ENCODE results near the gene CD36. TPM values are rescaled to one million over a fixed set of nuclear protein-coding genes. Genes with fewer than 3 reads are reported as not detected.

CD36 gene
- total RNA-seq, 1 experiment from 2014 or later: 0.46 TPM

- ATAC-seq (peak; percentile 93), DNase-seq (ENCODE audit: low read depth, low spot score) (no peak)
- BruUV-seq (replicated peaks): no TSS peak
- Histone ChIP-seq H3K27me3 (ENCODE audit: control insufficient read depth, insufficient read depth, low read length) (no peaks in the 10 kb centered on the region), H3K36me3 (ENCODE audit: control insufficient read depth, insufficient read depth, low read length) (no peaks in the 10 kb centered on the region), H3K9me3 (ENCODE audit: control insufficient read depth, insufficient read depth, low read depth, low read length) (no peaks in the 10 kb centered on the region), H3K4me3 (ENCODE audit: low read depth in 2 of 2, low read length in 2 of 2) (no peak overlapping the region), H3K4me1 (ENCODE audit: control insufficient read depth, insufficient read depth, low read length) (no peaks in the 10 kb centered on the region), H3K27ac (ENCODE audit: low read length) (no peak overlapping the region)
- CTCF ChIA-PET: no interaction called here
- in situ Hi-C loops (cut with HindIII; ENCODE audit: low pct_unique_long_range_greater_than_20kb, low sequenced_read_pairs) (no loop called here), intact Hi-C loops (cut with micrococcal nuclease; ENCODE audit: unreplicated experiment) (loop anchor here (1.0 kb wide), 1 partner anchor 253 kb away; no protein-coding TSS in a partner anchor)
- no peak for TF ChIP-seq SIN3A (IDR thresholded peaks at IDR 0.05; ENCODE audit: borderline replicate concordance, insufficient read depth, low read depth, low read length)
- peak; percentile 66; the same call in 1 of the 2 replicates for TF ChIP-seq CTCF (IDR thresholded peaks at IDR 0.05)
- POLR2A ChIA-PET: no interaction called here
Measured at GRCh38 chr7:80681272-80681885, 42.9 kb downstream of the CD36 start.

GRCh38 chr7:80682744-80683143 is 44.3 kb downstream of the CD36 start:
- H3K9me3 ChIP-seq (ENCODE audit: control insufficient read depth, insufficient read depth, low read depth, low read length): no peaks in the 10 kb centered on the region
- H3K4me3 ChIP-seq (ENCODE audit: low read depth in 2 of 2, low read length in 2 of 2): no peak overlapping the region
- BruUV-seq (replicated peaks): no TSS peak
- no peak for ATAC-seq
- H3K27ac ChIP-seq (ENCODE audit: low read length): no peak overlapping the region
- POLR2A ChIA-PET: no interaction called here
- H3K4me1 ChIP-seq (ENCODE audit: control insufficient read depth, insufficient read depth, low read length): no peaks in the 10 kb centered on the region
- in situ Hi-C loops (cut with HindIII; ENCODE audit: low pct_unique_long_range_greater_than_20kb, low sequenced_read_pairs): no loop called here
- no peak for TF ChIP-seq REST (IDR thresholded peaks at IDR 0.05; ENCODE audit: insufficient read depth in 1 of 2, low read depth in 2 of 2, low read length in 1 of 2)
- no peak for TF ChIP-seq POLR2AphosphoS5 (IDR thresholded peaks at IDR 0.05; ENCODE audit: low read depth, low read length)
- TF ChIP-seq TCF7L2 (IDR thresholded peaks at IDR 0.05; ENCODE audit: low read depth, low read length): no peak
- no peak for TF ChIP-seq SIN3A (IDR thresholded peaks at IDR 0.05; ENCODE audit: borderline replicate concordance, insufficient read depth, low read depth, low read length)
- no peak for TF ChIP-seq CTCF (IDR thresholded peaks at IDR 0.05)
- no peaks in the 10 kb centered on the region for H3K36me3 ChIP-seq (ENCODE audit: control insufficient read depth, insufficient read depth, low read length)
- intact Hi-C loops (cut with micrococcal nuclease; ENCODE audit: unreplicated experiment): no loop called here
- CTCF ChIA-PET: no interaction called here
- no peak for DNase-seq (ENCODE audit: low read depth, low spot score)
- H3K27me3 ChIP-seq (ENCODE audit: control insufficient read depth, insufficient read depth, low read length): no peaks in the 10 kb centered on the region

Data from Panc1 (cell line).